ENCODE data around the gene TBCEL.
"Not testable (repeated sequence)": the region's sequence is repeated elsewhere in the genome, so short reads cannot be mapped to it uniquely, and the experiment has no call there.

- not testable (repeated sequence) for TF ChIP-seq POLR2A (IDR thresholded peaks at IDR 0.05; ENCODE audit: low read depth, low read length); POLR2AphosphoS5 (IDR thresholded peaks at IDR 0.05; ENCODE audit: low read depth, low read length); POU2F2 (IDR thresholded peaks at IDR 0.05; ENCODE audit: low read depth, low read length); SPI1 (IDR thresholded peaks at IDR 0.05; ENCODE audit: low read depth, low read length); PAX5 (IDR thresholded peaks at IDR 0.05; ENCODE audit: insufficient read depth, low read length, severe bottlenecking)
Measured at GRCh38 chr11:121031648-121032047, 7.7 kb downstream of the TBCEL start.
